Karpas-422 (cell line): ENCODE results near the gene DDIT4. TPM values are rescaled to one million over a fixed set of nuclear protein-coding genes. Genes with fewer than 3 reads are reported as not detected.

ENCODE experiments used
- DNase-seq: peaks from one replicate; pipeline ENCODE4 v3.0.0-alpha.2; 2015
- H2AFZ ChIP-seq: fragments of 200-600 bp; sonication (generic); 2 replicates; pipeline ENCODE4 v1.6.1; 2014; ENCODE audit warnings: antibody characterized with exemption, low read length, mixed read lengths
- H3K27ac ChIP-seq: fragments of 200-600 bp; sonication (generic); 2 replicates; pipeline ENCODE4 v1.5.1; 2014; ENCODE audit warnings: mild to moderate bottlenecking, low read length, moderate library complexity
- H3K27me3 ChIP-seq: fragments of 200-600 bp; sonication (generic); 2 replicates; pipeline ENCODE4 v1.6.1; 2014; ENCODE audit warnings: low read length, mixed read lengths
- H3K36me3 ChIP-seq: fragments of 200-600 bp; sonication (generic); 2 replicates; pipeline ENCODE4 v1.6.1; 2014; ENCODE audit warnings: low read length, mixed read lengths; ENCODE audit not compliant: insufficient read depth
- H3K4me1 ChIP-seq: fragments of 200-600 bp; sonication (generic); 2 replicates; pipeline ENCODE4 v1.6.1; 2014; ENCODE audit warnings: mild to moderate bottlenecking, low read length, mixed read lengths
- H3K4me2 ChIP-seq: fragments of 200-600 bp; sonication (generic); 2 replicates; pipeline ENCODE4 v1.6.1; 2014; ENCODE audit warnings: low read length, low read depth, mild to moderate bottlenecking; ENCODE audit not compliant: poor library complexity, severe bottlenecking
- H3K4me3 ChIP-seq: fragments of 200-600 bp; sonication (generic); 2 replicates; pipeline ENCODE4 v1.5.1; 2014; ENCODE audit warnings: mild to moderate bottlenecking, antibody characterized with exemption, low read length, mixed read lengths
- H3K79me2 ChIP-seq: fragments of 200-600 bp; sonication (generic); 2 replicates; pipeline ENCODE4 v1.6.1; 2014; ENCODE audit warnings: mild to moderate bottlenecking, low read length, mixed read lengths
- H3K9ac ChIP-seq: fragments of 200-600 bp; sonication (generic); 2 replicates; pipeline ENCODE4 v1.6.0; 2014; ENCODE audit warnings: low read length
- H3K9me2 ChIP-seq: fragments of 200-600 bp; sonication (generic), shearing (Covaris generic); replicated peaks from 2 replicates; pipeline ENCODE4 v1.6.0; 2014; ENCODE audit warnings: mild to moderate bottlenecking, low read length, moderate library complexity; ENCODE audit not compliant: insufficient read depth
- H3K9me3 ChIP-seq: fragments of 300-700, 200-600 bp; sonication (generic); 2 replicates; pipeline ENCODE4 v1.6.1; 2014; ENCODE audit warnings: low read length, mixed read lengths
- H4K20me1 ChIP-seq: fragments of 200-600 bp; sonication (generic); 2 replicates; pipeline ENCODE4 v1.6.1; 2014; ENCODE audit warnings: mild to moderate bottlenecking, antibody characterized with exemption, low read length, low read depth; ENCODE audit not compliant: insufficient read depth
- total RNA-seq: library from RNA; depleted of rRNA; stranded (reverse); fragments of >200 nt; shearing (Covaris generic); gene quantifications from 2 replicates; pipeline ENCODE4 v1.2.3, GENCODE V29; 2014; ENCODE audit warnings: low replicate concordance

The DDIT4 gene
- total RNA-seq, 1 experiment from 2014 or later: 331 TPM

DNA sequence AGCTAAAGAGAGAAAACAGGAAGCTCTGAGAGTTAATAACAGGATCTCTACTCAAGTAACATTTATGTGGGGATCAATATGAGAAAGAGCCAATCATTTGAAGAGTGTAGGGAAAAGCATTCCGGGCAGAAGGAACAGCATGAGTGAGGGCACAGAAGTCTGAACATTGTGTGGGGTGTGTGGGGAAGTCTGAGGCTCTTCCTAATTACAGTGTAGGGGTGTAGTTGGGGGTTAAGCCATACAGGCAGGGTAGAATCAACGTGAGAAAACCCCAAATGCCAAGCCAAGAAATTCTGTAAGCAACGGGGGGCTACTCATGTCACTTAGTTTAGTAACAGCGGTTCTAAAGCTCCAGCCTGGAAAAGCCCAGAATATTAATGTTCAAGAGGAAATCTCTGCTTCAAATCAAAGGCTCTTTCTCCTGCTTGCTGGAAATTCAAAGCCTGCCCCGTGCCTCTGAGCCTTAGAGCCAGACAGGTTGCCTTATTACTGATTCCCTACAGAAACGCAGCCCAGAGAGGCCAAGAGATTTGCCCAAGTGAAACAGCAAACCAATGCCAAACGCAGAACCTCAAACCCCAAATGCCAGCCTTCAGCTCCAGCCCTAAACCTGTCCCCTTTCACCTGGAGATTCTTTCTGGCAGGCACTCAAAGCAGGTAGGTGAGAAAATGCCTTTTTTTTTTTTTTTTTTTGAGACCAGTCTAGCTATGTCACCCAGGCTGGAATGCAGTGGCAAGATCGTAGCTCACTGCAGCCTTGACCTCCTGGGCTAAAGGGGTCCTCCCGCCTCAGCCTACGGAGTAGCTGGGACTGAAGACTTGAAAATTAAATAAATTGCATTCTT, 44.9 kb downstream of the DDIT4 start:
- DNase-seq: no peak

DNA sequence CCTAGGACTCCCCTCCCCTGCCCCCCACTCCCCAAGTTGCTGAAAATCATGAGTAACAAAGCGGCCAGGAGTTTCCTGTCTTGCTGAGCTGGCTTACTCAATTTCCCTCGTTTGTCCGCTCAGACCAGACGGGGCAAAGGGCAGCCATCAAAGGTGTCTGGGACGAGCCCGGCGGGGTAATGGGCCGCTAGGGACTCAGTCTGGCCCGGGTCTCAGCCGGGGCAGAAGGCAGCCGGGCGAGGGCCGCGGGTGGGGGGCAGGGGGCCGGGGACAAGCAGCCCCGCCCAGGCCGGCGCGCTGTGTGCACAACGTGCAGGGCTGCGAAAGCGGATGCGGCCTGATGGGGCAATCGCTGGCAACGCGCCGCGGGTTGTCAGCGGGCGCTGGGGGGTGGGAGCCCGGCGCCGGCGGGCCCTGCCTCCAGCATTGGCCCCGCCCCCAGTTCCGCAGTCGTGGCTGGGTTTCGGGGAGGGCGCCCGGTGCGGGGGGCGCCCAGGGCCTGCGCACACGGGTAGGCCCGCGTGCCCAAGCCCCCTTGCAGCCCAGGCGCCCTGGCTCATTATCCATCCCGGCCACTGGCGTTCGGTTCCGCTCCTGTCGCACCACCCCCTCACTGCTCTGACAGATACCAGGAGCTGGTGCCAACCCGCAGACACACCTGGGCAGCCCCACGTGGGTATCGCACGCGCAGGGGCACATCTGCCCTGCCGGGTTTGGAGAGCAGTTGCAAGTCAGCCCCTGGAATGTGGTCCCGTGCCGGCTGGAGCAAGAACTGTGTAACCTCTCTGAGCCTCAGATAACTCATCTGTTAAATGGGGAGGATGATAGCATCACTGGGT, 45.9 kb downstream of the DDIT4 start:
- peak overlapping the region; percentile 14; the same call in 1 of the 2 replicates for H2AFZ ChIP-seq

More for the DNA sequence above, 44.9 kb downstream of the DDIT4 start:
- Histone ChIP-seq H3K9ac (peak overlapping the region; percentile 87), H3K36me3 (no peaks in the 10 kb centered on the region), H3K9me3 (no peaks in the 10 kb centered on the region), H4K20me1 (no peaks in the 10 kb centered on the region), H3K4me1 (peaks cover 59% of the 10 kb centered on the region), H3K4me3 (peak overlapping the region; percentile 70), H2AFZ (0 out of 2 replicates have a peak overlapping the region, but pooled peaks have one; percentile 14), H3K4me2 (peak overlapping the region; percentile 89), H3K27me3 (no peaks in the 10 kb centered on the region), H3K27ac (peak overlapping the region; percentile 100), H3K79me2 (no peaks in the 10 kb centered on the region), H3K9me2 (no peaks in the 10 kb centered on the region)

DNA sequence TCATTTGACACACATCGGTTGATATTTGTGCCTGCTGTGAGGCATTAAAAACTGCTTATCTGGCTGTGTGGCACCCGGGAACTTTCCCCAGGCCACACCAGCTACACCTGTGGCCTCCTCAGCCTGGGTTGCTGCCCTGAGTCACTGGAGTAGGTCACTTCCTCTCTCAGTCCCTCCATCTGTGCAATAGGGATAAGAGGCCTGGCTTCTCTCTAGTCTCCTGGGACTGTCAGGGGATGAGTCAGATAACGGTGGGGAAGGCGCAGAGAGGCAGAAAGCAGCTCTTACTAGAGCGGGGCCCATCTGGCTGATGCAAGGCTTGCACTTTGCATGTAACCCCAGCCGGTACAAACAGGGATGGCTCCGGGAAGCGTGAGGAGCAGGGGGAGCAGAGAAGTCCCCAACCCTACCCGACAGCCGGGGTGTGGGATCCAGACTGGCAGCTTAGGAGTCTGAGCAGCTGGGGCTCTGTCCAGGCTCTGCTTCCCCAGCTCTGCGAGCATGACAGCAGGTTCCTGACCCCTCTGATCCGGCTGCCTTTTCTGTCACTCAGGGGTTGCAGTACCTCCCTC, 47.0 kb downstream of the DDIT4 start:
- Histone ChIP-seq H4K20me1 (no peaks in the 10 kb centered on the region), H3K9me3 (no peaks in the 10 kb centered on the region), H3K4me3 (peak overlapping the region; percentile 70), H3K27me3 (no peaks in the 10 kb centered on the region), H3K4me1 (peaks cover 76% of the 10 kb centered on the region), H2AFZ (no peak overlapping the region), H3K27ac (peak overlapping the region; percentile 100), H3K4me2 (peak overlapping the region; percentile 89), H3K36me3 (no peaks in the 10 kb centered on the region), H3K79me2 (no peaks in the 10 kb centered on the region), H3K9ac (peak overlapping the region; percentile 87), H3K9me2 (no peaks in the 10 kb centered on the region)
- peak; percentile 99 for DNase-seq

More for the DNA sequence above, 45.9 kb downstream of the DDIT4 start:
- Histone ChIP-seq H4K20me1 (no peaks in the 10 kb centered on the region), H3K9me2 (no peaks in the 10 kb centered on the region), H3K27ac (peak overlapping the region; percentile 100), H3K79me2 (no peaks in the 10 kb centered on the region), H3K36me3 (no peaks in the 10 kb centered on the region), H3K4me1 (peaks cover 68% of the 10 kb centered on the region), H3K4me3 (peak overlapping the region; percentile 70), H3K9me3 (no peaks in the 10 kb centered on the region), H3K9ac (peak overlapping the region; percentile 87), H3K4me2 (peak overlapping the region; percentile 89), H3K27me3 (no peaks in the 10 kb centered on the region)
- peak; percentile 97 for DNase-seq

DNA sequence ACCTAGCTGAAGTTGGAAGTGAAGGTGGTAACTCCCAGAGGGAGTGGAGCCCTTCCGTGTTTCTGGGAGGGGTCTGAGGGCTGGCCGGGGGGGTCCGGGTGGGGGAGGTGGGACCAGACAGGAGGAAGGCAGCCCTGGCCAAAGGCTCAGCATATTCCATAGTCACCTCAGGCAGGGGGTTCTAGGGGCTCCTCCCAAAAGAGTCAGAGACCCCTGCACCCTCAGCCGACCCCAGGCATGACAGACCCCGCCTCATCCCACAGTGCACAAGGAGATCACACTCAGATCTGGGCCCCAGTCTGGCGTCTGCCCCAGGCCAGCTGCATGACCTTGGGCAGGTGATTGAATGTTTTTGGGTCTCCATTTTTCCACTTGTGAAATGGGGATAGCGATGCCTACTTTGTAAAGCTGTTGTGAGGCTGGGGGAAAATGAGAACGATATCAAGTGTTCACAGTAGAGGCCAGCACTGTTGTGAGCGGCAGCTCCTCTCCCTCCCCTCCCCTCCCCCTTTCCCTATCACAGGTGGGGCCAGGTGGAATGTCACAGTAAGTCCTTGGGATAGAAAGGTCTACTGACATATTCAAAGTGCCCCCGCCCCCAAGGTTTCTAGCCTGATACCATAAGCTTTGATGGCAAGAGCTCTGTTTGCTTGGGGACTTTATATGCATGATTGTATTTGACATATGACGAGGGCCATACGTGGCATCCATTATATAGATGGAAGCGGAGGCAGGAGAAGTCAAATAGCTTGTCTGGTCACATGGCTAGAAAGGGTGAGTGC, 47.7 kb downstream of the DDIT4 start:
- Histone ChIP-seq H3K4me2 (peak overlapping the region; percentile 89), H3K9me2 (no peaks in the 10 kb centered on the region), H3K9me3 (no peaks in the 10 kb centered on the region), H3K27me3 (no peaks in the 10 kb centered on the region), H3K79me2 (no peaks in the 10 kb centered on the region), H3K4me3 (peak overlapping the region; percentile 56; the same call in 1 of the 2 replicates), H3K4me1 (peaks cover 76% of the 10 kb centered on the region), H4K20me1 (no peaks in the 10 kb centered on the region), H3K36me3 (no peaks in the 10 kb centered on the region), H3K27ac (peak overlapping the region; percentile 100), H2AFZ (no peak overlapping the region), H3K9ac (peak overlapping the region; percentile 87)
- peak; percentile 71 for DNase-seq

DNA sequence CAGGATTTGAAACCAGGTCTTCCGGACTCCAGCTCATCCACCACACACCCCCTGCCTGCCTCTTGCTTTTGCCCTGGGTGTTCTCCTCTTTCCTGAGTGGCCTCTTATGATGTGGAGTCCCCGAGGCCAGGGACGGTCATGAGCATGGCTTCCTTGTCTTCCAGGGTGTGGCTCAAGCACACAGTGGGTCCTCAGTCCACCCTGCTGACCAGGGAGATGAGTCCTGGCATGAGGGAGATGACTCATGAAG, 48.2 kb downstream of the DDIT4 start:
- H3K9me3 ChIP-seq: no peaks in the 10 kb centered on the region
- no peaks in the 10 kb centered on the region for H3K27me3 ChIP-seq
- H4K20me1 ChIP-seq: no peaks in the 10 kb centered on the region
- peaks cover 75% of the 10 kb centered on the region for H3K4me1 ChIP-seq
- no peak for DNase-seq
- H3K4me3 ChIP-seq: 0 out of 2 replicates have a peak overlapping the region, but pooled peaks have one; percentile 56
- H3K9me2 ChIP-seq: no peaks in the 10 kb centered on the region
- no peaks in the 10 kb centered on the region for H3K36me3 ChIP-seq
- peak overlapping the region; percentile 89 for H3K4me2 ChIP-seq
- no peaks in the 10 kb centered on the region for H3K79me2 ChIP-seq
- H2AFZ ChIP-seq: no peak overlapping the region
- H3K9ac ChIP-seq: peak overlapping the region; percentile 87
- H3K27ac ChIP-seq: peak overlapping the region; percentile 100

DNA sequence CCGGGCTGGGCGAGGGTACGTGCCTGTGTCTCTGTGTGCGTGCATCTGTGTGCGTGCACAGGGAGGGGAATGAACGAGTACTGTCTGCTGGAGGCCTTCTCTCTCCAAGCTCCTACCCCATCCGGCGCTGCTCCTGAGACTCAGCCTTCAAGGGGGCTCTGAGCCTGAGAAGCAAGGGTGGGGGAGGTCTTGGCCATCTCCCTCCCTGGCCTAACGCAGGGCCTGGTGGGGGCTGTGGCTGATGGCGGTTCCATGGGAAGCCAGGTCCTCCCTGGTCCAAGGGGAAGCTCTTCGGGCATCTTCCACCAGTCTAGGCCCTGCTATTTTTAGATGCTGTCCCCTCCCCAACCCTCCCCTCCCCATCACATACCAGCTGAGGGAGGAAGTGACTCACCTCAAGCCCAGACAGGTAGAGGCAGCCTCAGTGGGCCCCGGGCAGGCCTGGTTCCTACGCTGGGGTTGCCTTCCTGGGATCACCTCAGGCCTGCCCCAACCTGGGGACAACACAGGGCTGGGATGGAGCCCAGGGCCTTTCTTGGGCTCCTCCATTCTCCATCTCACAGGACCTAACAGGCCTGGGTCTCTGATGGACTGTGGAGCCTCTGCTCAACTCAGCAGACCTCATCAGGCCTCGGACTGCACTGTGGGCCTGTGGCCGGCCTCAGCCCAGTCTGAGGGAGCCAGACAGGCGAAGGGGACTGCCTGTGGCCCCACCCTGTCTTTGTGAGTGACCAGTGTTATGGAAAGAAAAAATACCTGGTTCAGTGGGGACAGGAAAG, 48.7 kb downstream of the DDIT4 start:
- H3K79me2 ChIP-seq: no peaks in the 10 kb centered on the region

DNA sequence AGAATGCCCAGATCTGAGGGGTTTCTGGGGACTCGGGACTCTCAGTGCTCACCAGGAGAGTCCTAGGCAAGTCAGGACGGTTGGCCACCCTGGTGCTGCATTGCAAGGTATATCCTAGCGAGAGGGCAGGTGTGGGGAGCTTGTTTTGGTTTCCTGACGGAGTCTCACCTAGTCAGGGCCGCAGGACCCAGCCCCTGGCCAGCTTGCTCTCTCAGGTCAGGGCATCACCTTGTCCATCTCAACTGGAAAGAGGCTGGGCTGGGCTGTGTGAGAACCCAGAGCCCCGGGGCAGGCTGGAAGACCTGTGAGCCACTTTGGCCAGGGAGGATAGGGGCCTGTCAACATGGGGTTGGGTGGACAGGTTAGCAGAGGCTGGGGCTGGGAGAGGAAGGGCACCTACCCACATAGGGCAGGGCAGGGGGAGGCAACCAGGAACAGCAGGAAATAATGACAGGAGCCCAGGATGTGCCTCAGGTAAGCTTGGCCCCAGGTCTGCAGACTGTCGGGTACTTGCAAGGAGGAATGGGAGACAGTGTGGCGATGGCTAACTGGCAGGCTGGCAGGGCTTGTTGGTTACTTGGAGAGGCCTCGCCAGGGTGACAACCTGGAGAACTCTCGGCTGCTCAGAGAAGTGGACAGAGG, 49.5 kb downstream of the DDIT4 start:
- Histone ChIP-seq H3K9ac (peak overlapping the region; percentile 87), H3K4me2 (peak overlapping the region; percentile 89)

More for the DNA sequence above, 48.7 kb downstream of the DDIT4 start:
- H3K4me2 ChIP-seq: peak overlapping the region; percentile 89
- H3K27me3 ChIP-seq: no peaks in the 10 kb centered on the region
- H2AFZ ChIP-seq: no peak overlapping the region
- peak overlapping the region; percentile 100 for H3K27ac ChIP-seq
- peak; percentile 55 for DNase-seq
- H3K9me3 ChIP-seq: no peaks in the 10 kb centered on the region
- H4K20me1 ChIP-seq: no peaks in the 10 kb centered on the region
- H3K9me2 ChIP-seq: no peaks in the 10 kb centered on the region
- H3K4me3 ChIP-seq: no peak overlapping the region
- H3K9ac ChIP-seq: peak overlapping the region; percentile 87
- H3K36me3 ChIP-seq: no peaks in the 10 kb centered on the region
- peaks cover 71% of the 10 kb centered on the region for H3K4me1 ChIP-seq

More for the DNA sequence above, 49.5 kb downstream of the DDIT4 start:
- no peaks in the 10 kb centered on the region for H3K9me3 ChIP-seq
- no peaks in the 10 kb centered on the region for H3K36me3 ChIP-seq
- H2AFZ ChIP-seq: no peak overlapping the region
- H4K20me1 ChIP-seq: no peaks in the 10 kb centered on the region
- no peaks in the 10 kb centered on the region for H3K27me3 ChIP-seq
- H3K4me3 ChIP-seq: peak overlapping the region; percentile 41; the same call in 1 of the 2 replicates
- peak; percentile 46 for DNase-seq
- no peaks in the 10 kb centered on the region for H3K79me2 ChIP-seq
- H3K4me1 ChIP-seq: peaks cover 76% of the 10 kb centered on the region
- peak overlapping the region; percentile 100 for H3K27ac ChIP-seq
- no peaks in the 10 kb centered on the region for H3K9me2 ChIP-seq
